RWPE1 (cell line): ENCODE data around the gene C1orf122.

Source experiments
- CTCF ChIA-PET: fragments of 350-600 bp; sonication (Branson Sonifier 250); formaldehyde crosslinking; extraction: SDS; loops from one replicate; lab custom pipeline; 2021; lab: Yijun Ruan, JAX
- POLR2A ChIA-PET: fragments of 400-600 bp; formaldehyde crosslinking; extraction: SDS; loops from one replicate; lab custom pipeline; 2020; ENCODE audit warnings: antibody characterized with exemption; ENCODE audit not compliant: low non-redundant PET; lab: Yijun Ruan, JAX
- DNase-seq: peaks from one replicate; pipeline ENCODE4 v3.0.0; 2012; ENCODE audit warnings: low spot score
- H3K27ac ChIP-seq: fragments of 450-650 bp; 2 replicates; pipeline ENCODE4 v1.5.1; 2017
- TF ChIP-seq, protein P1 (sequence below): fragments of 450-650 bp; conservative IDR thresholded peaks from 2 replicates; pipeline ENCODE4 v1.5.1; 2017; ENCODE audit warnings: low read depth, mild to moderate bottlenecking

The C1orf122 gene

DNA sequence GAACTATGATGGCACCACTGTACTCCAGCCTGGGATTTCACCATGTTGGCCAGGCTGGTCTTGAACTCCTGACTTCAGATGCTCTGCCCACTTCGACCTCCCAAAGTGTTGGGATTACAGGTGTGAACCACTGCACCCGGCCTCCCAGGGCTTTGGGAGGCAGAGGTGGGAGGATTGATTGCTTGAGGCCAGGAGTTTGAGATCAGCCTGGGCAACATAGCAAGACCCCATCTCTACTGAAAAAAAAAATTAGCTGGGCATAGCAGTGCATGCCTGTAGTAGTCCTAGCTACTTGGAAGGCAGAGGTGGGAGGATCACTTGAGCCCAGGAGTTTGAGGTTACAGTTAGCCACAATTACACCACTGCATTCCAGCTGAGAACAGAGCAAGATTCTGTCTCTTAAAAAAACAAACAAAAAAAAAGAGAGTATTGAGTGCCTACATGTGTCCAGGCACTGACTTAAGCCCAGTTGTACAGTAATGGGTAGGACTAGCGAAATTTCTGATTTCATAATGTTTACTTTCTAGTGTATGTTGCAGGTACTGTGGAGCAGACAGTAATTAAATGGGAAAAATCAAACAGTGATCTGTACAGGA lies 9.7 kb upstream of the C1orf122 start:
- TF ChIP-seq, protein P1, sequence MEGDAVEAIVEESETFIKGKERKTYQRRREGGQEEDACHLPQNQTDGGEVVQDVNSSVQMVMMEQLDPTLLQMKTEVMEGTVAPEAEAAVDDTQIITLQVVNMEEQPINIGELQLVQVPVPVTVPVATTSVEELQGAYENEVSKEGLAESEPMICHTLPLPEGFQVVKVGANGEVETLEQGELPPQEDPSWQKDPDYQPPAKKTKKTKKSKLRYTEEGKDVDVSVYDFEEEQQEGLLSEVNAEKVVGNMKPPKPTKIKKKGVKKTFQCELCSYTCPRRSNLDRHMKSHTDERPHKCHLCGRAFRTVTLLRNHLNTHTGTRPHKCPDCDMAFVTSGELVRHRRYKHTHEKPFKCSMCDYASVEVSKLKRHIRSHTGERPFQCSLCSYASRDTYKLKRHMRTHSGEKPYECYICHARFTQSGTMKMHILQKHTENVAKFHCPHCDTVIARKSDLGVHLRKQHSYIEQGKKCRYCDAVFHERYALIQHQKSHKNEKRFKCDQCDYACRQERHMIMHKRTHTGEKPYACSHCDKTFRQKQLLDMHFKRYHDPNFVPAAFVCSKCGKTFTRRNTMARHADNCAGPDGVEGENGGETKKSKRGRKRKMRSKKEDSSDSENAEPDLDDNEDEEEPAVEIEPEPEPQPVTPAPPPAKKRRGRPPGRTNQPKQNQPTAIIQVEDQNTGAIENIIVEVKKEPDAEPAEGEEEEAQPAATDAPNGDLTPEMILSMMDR = no peak
- ChIA-PET CTCF (interaction anchor here (0.6 kb wide), 1 partner anchor 39 kb away, joined by 3 read pairs; no protein-coding TSS in a partner anchor), POLR2A (no interaction called here)
- H3K27ac ChIP-seq = no peak overlapping the region
- DNase-seq = no peak

DNA sequence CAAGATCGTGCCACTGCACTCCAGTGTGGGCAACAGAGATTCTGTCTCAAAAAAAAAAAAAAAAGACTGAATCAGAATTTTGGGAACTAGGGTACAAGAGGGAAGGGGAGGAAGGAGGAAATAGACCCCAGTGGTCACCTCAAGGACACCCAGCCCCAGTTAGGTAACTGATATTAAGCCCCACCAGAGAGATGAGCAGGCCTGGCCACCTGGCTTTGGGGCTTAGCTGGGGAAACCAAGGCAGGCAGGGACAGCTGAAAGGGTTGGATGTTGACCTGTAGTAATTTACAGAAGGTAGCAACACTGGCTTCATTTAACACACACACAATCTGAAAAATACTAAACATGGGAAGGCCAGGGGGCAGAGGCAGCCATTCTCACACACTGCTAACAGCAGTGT lies 5.2 kb upstream of the C1orf122 start:
- ChIA-PET CTCF (no interaction called here), POLR2A (no interaction called here)
- no peak overlapping the region for H3K27ac ChIP-seq
- TF ChIP-seq, protein P1 = no peak
- DNase-seq = no peak

DNA sequence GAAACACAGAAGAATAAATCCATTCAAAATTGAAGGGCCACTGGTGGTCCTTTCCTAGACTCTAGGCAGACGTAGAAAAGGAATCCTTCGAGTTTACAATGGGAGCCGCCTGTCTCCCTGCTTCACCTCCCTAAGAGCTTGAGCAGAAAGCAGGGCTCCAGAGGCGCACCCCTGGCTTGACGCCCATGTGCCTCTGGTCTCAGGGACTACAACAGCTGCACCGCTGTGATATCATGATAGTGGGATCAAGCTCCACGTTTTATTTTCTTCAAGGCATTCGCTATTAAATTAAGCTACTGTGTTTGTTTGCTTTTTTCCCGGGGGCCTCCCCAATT lies 403 bp upstream of the C1orf122 start:
- ChIA-PET CTCF (no interaction called here), POLR2A (no interaction called here)
- peak overlapping the region; percentile 89 for H3K27ac ChIP-seq
- TF ChIP-seq, protein P1 = no peak
- DNase-seq = no peak

DNA sequence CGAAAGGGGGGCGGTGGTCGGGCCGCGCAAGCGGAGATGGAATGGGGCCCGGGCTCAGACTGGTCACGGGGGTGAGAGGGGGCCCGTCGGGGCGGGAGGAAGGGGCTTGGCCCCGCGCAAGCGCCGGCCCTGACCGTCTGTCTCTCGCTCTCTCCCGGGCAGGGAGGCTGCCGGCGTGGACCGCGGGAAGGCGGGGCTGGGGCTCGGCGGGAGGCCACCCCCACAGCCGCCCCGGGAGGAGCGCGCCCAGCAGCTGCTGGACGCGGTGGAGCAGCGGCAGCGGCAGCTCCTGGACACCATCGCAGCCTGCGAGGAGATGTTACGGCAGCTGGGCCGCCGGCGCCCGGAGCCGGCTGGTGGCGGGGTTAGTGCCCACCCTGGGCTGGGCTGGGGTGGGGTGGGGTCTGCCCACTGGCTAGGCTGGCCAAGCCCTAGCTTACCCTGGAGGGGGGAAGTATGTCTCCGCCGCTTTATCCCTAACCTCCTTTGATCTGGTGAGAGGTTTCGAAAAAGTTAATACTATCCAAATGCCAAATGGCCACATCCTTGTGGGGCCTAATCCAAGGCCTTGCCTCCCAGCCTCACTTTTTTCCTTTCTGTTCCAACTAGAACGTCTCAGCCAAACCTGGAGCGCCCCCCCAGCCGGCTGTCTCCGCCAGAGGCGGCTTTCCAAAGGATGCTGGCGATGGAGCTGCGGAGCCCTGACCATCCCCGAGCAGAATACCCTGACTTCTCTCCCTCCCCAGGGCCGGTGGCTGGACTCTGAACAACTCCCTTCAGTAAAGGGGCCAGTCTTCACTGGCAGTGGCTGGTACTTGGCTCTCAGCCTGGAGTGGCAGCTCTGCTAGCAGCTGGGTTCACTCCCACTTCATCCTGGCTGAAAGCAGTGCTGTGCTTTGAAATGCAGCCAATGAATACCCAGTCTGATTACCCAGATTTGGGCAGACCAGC lies 1.1 kb downstream of the C1orf122 start:
- TF ChIP-seq, protein P1 = no peak
- CTCF ChIA-PET = interaction anchor here (0.6 kb wide), 1 partner anchor 34 kb away, joined by 5 read pairs; no protein-coding TSS in a partner anchor
- POLR2A ChIA-PET = interaction anchor here (0.6 to 1.5 kb wide), 6 partner anchors 43 to 149 kb away, joined by 3 to 7 read pairs (median 4); partner anchors contain the start of genes CDCA8 and MTF1
- peak overlapping the region; percentile 89 for H3K27ac ChIP-seq
- peak; percentile 74 for DNase-seq

DNA sequence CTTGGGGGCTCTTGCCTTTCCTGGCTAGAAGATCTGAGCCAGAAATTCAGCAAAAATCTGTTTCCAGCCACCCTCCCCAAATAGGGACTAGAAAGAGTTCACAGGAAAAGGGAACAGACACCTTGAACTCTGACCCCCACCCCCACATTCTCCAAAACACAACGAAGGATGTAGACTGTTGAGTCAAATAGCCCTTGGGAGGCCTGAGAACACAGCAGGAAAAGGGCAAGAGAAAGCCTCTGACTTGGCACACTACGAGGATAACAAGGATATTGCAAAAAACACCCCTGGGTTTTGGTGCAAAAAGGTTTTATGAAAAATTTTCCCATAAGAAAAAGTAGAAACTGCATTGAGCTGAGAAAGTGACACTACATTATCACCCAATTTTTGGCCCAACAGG lies 2.4 kb downstream of the C1orf122 start:
- H3K27ac ChIP-seq = no peak overlapping the region
- DNase-seq = no peak
- ChIA-PET CTCF (no interaction called here), POLR2A (no interaction called here)
- TF ChIP-seq, protein P1 = no peak

DNA sequence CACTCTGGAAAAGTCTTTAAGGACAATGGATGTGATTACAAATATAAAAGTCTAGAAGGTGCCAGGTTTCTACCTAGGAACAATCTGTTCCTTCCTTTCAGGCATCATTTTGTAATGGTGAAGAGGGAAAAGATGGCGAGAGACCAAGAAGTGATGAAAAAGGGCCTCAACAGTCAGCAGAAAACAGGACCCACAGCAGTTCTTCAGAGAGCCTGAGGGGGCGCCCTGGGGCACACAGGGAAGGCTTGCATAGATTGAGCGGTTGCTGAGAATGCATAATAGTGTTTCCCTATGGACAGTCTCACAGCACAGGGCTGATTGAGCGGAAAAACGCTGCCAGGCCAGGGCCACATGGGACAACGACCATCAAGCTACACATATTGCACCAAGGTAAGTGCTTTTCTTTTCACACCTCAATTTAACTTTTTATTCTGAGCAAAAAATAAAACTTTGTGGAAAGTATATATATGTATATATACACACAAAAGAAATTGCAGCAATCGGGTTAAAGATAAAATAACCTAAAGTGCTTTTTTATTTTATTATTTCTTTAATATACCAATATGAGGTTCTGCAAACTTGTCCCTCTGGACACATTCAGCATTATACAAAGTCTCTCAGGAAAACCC lies 3.6 kb downstream of the C1orf122 start:
- ChIA-PET CTCF (interaction anchor here (0.5 kb wide), 1 partner anchor 308 kb away, joined by 4 read pairs; no protein-coding TSS in a partner anchor), POLR2A (no interaction called here)
- peak; percentile 48 for DNase-seq
- H3K27ac ChIP-seq = peak overlapping the region; percentile 37; the same call in 1 of the 2 replicates
- TF ChIP-seq, protein P1 = peak; percentile 78
